Fibroblast of lung (primary cell): ENCODE results near the gene AACS. TPM values are rescaled to one million over a fixed set of nuclear protein-coding genes. Genes with fewer than 3 reads are reported as not detected.

Source experiments
- DNase-seq, 2 donors: peaks; one replicate each; pipeline versions ENCODE4 v3.0.0 to v3.0.0-alpha.2; 2010; ENCODE audit warnings: low read depth in 2 of 2
- H2AFZ ChIP-seq: 2 replicates; pipeline ENCODE4 v1.5.1; 2012; ENCODE audit warnings: low read length, control low read depth, inconsistent platforms
- H3K27ac ChIP-seq: 2 replicates; pipeline ENCODE4 v1.5.1; 2011; ENCODE audit warnings: low read length, control low read depth; ENCODE audit not compliant: insufficient read depth
- H3K27me3 ChIP-seq: 2 replicates; pipeline ENCODE4 v1.5.1; 2011; ENCODE audit warnings: mild to moderate bottlenecking, low read length; ENCODE audit not compliant: control insufficient read depth, insufficient read depth
- H3K36me3 ChIP-seq: 2 replicates; pipeline ENCODE4 v1.5.1; 2011; ENCODE audit warnings: low read length; ENCODE audit not compliant: control insufficient read depth, insufficient read depth
- H3K4me1 ChIP-seq: 2 replicates; pipeline ENCODE4 v1.5.1; 2011; ENCODE audit warnings: low read length; ENCODE audit not compliant: control insufficient read depth, insufficient read depth; ENCODE audit errors: extremely low read depth
- H3K4me2 ChIP-seq: 2 replicates; pipeline ENCODE4 v1.5.1; 2011; ENCODE audit warnings: low read length, control low read depth; ENCODE audit not compliant: insufficient read depth; ENCODE audit errors: extremely low read depth
- H3K4me3 ChIP-seq, 4 experiments: fragments of 200-600 bp in 1 of 4; sonication (generic) in 1 of 4; replicated peaks in 1 of 4; 2 replicates each; pipeline ENCODE4 v1.5.1; 2011 to 2016; ENCODE audit warnings: low read length in 4 of 4, low read depth in 3 of 4, mild to moderate bottlenecking in 3 of 4, control low read depth in 2 of 4, inconsistent platforms in 1 of 4, mixed read lengths in 1 of 4; ENCODE audit not compliant: insufficient read depth in 1 of 4; ENCODE audit errors: control extremely low read depth in 1 of 4
- H3K79me2 ChIP-seq: 2 replicates; pipeline ENCODE4 v1.5.1; 2012; ENCODE audit warnings: mild to moderate bottlenecking, low read length, inconsistent platforms; ENCODE audit not compliant: control insufficient read depth, insufficient read depth
- H3K9ac ChIP-seq: 2 replicates; pipeline ENCODE4 v1.5.1; 2011; ENCODE audit warnings: mild to moderate bottlenecking, low read length, control low read depth; ENCODE audit not compliant: insufficient read depth
- H3K9me3 ChIP-seq: 2 replicates; pipeline ENCODE4 v1.5.1; 2012; ENCODE audit warnings: low read depth, low read length; ENCODE audit not compliant: control insufficient read depth, insufficient read depth
- H4K20me1 ChIP-seq: 2 replicates; pipeline ENCODE4 v1.5.1; 2011; ENCODE audit warnings: low read length; ENCODE audit not compliant: control insufficient read depth, insufficient read depth; ENCODE audit errors: extremely low read depth
- EZH2 ChIP-seq: IDR thresholded peaks from 2 replicates; pipeline ENCODE4 v1.5.1; 2012; ENCODE audit warnings: low read length, control low read depth, mild to moderate bottlenecking; ENCODE audit errors: missing control alignments
- polyA plus RNA-seq, 2 donors: library from polyadenylated mRNA; depleted of rRNA in 1 of 2; stranded (reverse) in 1 of 2; unstranded in 1 of 2; fragments of >200 nt; gene quantifications; 2 replicates each; pipeline ENCODE4 v1.2.1, GENCODE V29; 2011 to 2012; ENCODE audit warnings: missing spikeins in 1 of 2
- total RNA-seq: library from RNA; depleted of rRNA; stranded (reverse); fragments of >200 nt; gene quantifications from 2 replicates; pipeline ENCODE4 v1.2.1, GENCODE V29; 2014
- TF ChIP-seq, protein P1 (sequence below), 2 donors: IDR thresholded peaks in 1 of 2; conservative IDR thresholded peaks in 1 of 2; 1 replicate in 1 of 2; 2 replicates in 1 of 2; pipeline ENCODE4 v1.5.1; 2011 to 2012; ENCODE audit warnings: low read length in 2 of 2, control low read depth in 1 of 2, inconsistent platforms in 1 of 2, low read depth in 1 of 2, mild to moderate bottlenecking in 1 of 2

Gene AACS
- total and polyA plus RNA-seq, 2 donors (not counting 1 experiment from before 2014, with no cell fraction given): 24.7 to 31.5 TPM

- Histone ChIP-seq H2AFZ (no peak overlapping the region), H3K4me2 (no peak overlapping the region), H3K27ac (no peak overlapping the region), H3K9me3 (no peaks in the 10 kb centered on the region), H3K79me2 (no peaks in the 10 kb centered on the region), H3K36me3 (no peaks in the 10 kb centered on the region), H4K20me1 (no peaks in the 10 kb centered on the region), H3K27me3 (no peaks in the 10 kb centered on the region), H3K9ac (no peak overlapping the region), H3K4me3 (no peak overlapping the region), H3K4me1 (no peaks in the 10 kb centered on the region)
- DNase-seq: no peak
- TF ChIP-seq EZH2: no peak
- TF ChIP-seq, protein P1, sequence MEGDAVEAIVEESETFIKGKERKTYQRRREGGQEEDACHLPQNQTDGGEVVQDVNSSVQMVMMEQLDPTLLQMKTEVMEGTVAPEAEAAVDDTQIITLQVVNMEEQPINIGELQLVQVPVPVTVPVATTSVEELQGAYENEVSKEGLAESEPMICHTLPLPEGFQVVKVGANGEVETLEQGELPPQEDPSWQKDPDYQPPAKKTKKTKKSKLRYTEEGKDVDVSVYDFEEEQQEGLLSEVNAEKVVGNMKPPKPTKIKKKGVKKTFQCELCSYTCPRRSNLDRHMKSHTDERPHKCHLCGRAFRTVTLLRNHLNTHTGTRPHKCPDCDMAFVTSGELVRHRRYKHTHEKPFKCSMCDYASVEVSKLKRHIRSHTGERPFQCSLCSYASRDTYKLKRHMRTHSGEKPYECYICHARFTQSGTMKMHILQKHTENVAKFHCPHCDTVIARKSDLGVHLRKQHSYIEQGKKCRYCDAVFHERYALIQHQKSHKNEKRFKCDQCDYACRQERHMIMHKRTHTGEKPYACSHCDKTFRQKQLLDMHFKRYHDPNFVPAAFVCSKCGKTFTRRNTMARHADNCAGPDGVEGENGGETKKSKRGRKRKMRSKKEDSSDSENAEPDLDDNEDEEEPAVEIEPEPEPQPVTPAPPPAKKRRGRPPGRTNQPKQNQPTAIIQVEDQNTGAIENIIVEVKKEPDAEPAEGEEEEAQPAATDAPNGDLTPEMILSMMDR (conservative IDR thresholded peaks at IDR 0.05 in 1 of 2, IDR thresholded peaks at IDR 0.05 in 1 of 2; ENCODE audit: low read depth in 1 of 2, low read length in 2 of 2): no peak
These were observed 113.0 kb downstream of the AACS start for GRCh38 chr12:125178222-125178621.

GRCh38 chr12:125180144-125180543 is 114.9 kb downstream of the AACS start:
- H3K27me3 ChIP-seq: peaks cover 9% of the 10 kb centered on the region
- no peak overlapping the region for H3K9ac ChIP-seq
- H3K36me3 ChIP-seq: no peaks in the 10 kb centered on the region
- H3K4me1 ChIP-seq: no peaks in the 10 kb centered on the region
- H3K9me3 ChIP-seq: no peaks in the 10 kb centered on the region
- no peak overlapping the region for H3K27ac ChIP-seq
- no peak overlapping the region for H3K4me3 ChIP-seq
- no peak for DNase-seq
- no peak overlapping the region for H2AFZ ChIP-seq
- H3K4me2 ChIP-seq: no peak overlapping the region
- no peak for TF ChIP-seq EZH2
- TF ChIP-seq, protein P1 (conservative IDR thresholded peaks at IDR 0.05 in 1 of 2, IDR thresholded peaks at IDR 0.05 in 1 of 2; ENCODE audit: low read depth in 1 of 2, low read length in 2 of 2): no peak
- no peaks in the 10 kb centered on the region for H4K20me1 ChIP-seq
- H3K79me2 ChIP-seq: no peaks in the 10 kb centered on the region

DNA sequence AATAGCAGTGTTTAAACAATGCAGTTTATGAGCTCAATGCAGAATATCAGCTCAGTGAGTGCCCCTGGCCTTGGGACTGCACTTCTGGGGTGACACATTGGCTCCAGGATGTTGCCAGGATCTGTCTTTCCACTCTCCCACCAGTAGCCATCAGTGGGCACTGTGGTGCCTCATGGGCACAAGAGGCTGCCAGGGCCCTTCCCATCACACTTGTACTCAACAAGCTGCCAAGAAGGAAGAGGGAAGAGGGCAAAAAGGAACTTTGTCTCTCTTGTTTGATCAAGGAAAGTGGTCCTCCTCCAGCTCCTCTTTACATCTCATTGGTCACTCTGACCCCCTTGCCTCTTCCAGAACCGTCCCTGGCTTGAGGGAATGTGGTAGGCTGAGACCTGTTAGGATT is 115.9 kb downstream of the AACS start:
- no peak overlapping the region for H3K4me2 ChIP-seq
- no peak overlapping the region for H3K4me3 ChIP-seq
- H3K27me3 ChIP-seq: peaks cover 13% of the 10 kb centered on the region
- no peak overlapping the region for H3K27ac ChIP-seq
- H2AFZ ChIP-seq: no peak overlapping the region
- H4K20me1 ChIP-seq: no peaks in the 10 kb centered on the region
- TF ChIP-seq, protein P1 (conservative IDR thresholded peaks at IDR 0.05 in 1 of 2, IDR thresholded peaks at IDR 0.05 in 1 of 2; ENCODE audit: low read depth in 1 of 2, low read length in 2 of 2): no peak
- no peak for TF ChIP-seq EZH2
- H3K36me3 ChIP-seq: no peaks in the 10 kb centered on the region
- H3K9ac ChIP-seq: no peak overlapping the region
- DNase-seq: no peak
- H3K79me2 ChIP-seq: no peaks in the 10 kb centered on the region
- H3K9me3 ChIP-seq: no peaks in the 10 kb centered on the region
- H3K4me1 ChIP-seq: no peaks in the 10 kb centered on the region
